ENCODE data around the gene PCNP.

- TF ChIP-seq EZH2 (IDR thresholded peaks at IDR 0.05; ENCODE audit: insufficient read depth, poor library complexity, severe bottlenecking) (no peak), EZH2phosphoT487 (IDR thresholded peaks at IDR 0.05; ENCODE audit: insufficient read depth, low read depth) (no peak)
Observed at GRCh38 chr3:101619734-101620133, 45.8 kb downstream of the PCNP start.

Measured in GM23248 (cell line).